Fibroblast of lung (primary cell): ENCODE measurements around the gene YRDC.

Source experiments
- EZH2 ChIP-seq: IDR thresholded peaks from 2 replicates; pipeline ENCODE4 v1.5.1; 2012; ENCODE audit warnings: low read length, control low read depth, mild to moderate bottlenecking; ENCODE audit errors: missing control alignments
- TF ChIP-seq, protein P1 (sequence below), 2 donors: IDR thresholded peaks in 1 of 2; conservative IDR thresholded peaks in 1 of 2; 1 replicate in 1 of 2; 2 replicates in 1 of 2; pipeline ENCODE4 v1.5.1; 2011 to 2012; ENCODE audit warnings: low read length in 2 of 2, control low read depth in 1 of 2, inconsistent platforms in 1 of 2, low read depth in 1 of 2, mild to moderate bottlenecking in 1 of 2

DNA sequence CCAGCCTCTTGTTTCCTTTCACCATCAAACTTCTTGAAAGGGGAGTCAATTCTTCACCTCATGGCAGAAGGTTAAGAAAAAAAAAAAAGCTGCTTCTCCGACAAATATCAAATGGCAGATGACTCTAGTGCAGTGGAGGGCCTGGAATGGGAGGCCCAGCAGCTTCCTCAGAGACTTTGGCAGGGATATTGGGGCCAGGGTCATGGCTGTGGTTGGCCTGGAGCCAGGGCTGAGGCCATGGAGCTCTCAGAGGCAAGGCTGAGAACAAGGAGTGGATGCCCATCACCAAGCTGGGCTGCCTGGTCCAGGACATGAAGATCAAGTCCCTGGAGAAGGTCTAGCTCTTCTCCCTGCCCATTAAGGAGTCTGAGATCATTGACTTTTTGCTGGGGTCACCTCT lies 32.7 kb upstream of the YRDC start:
- TF ChIP-seq EZH2, result no peak
- TF ChIP-seq, protein P1, sequence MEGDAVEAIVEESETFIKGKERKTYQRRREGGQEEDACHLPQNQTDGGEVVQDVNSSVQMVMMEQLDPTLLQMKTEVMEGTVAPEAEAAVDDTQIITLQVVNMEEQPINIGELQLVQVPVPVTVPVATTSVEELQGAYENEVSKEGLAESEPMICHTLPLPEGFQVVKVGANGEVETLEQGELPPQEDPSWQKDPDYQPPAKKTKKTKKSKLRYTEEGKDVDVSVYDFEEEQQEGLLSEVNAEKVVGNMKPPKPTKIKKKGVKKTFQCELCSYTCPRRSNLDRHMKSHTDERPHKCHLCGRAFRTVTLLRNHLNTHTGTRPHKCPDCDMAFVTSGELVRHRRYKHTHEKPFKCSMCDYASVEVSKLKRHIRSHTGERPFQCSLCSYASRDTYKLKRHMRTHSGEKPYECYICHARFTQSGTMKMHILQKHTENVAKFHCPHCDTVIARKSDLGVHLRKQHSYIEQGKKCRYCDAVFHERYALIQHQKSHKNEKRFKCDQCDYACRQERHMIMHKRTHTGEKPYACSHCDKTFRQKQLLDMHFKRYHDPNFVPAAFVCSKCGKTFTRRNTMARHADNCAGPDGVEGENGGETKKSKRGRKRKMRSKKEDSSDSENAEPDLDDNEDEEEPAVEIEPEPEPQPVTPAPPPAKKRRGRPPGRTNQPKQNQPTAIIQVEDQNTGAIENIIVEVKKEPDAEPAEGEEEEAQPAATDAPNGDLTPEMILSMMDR (conservative IDR thresholded peaks at IDR 0.05 in 1 of 2, IDR thresholded peaks at IDR 0.05 in 1 of 2; ENCODE audit: low read depth in 1 of 2, low read length in 2 of 2), result no peak
